WTC11 (cell line): Measurements from ENCODE around the gene SLAMF7.

ENCODE experiments used
- SP1 ChIP-seq: sonication (generic); formaldehyde crosslinking; conservative IDR thresholded peaks from 2 replicates; pipeline ENCODE4 v1.8.1; 2022; ENCODE audit warnings: missing genetic modification reagents
- TEAD4 ChIP-seq: sonication (generic); formaldehyde crosslinking; IDR thresholded peaks from 2 replicates; pipeline ENCODE4 v1.8.0; 2022; ENCODE audit warnings: mild to moderate bottlenecking, missing genetic modification reagents
- ZNF121 ChIP-seq: sonication (generic); formaldehyde crosslinking; IDR thresholded peaks from 2 replicates; pipeline ENCODE4 v1.8.0; 2023; ENCODE audit warnings: missing genetic modification reagents
- ZNF423 ChIP-seq: fragments of 250-450 bp; sonication (Bioruptor Pico); IDR thresholded peaks from 2 replicates; pipeline ENCODE4 v2.1.2; 2022; ENCODE audit warnings: mild to moderate bottlenecking, moderate library complexity
- TF ChIP-seq, protein P1 (sequence below): fragments of 250-450 bp; sonication (Bioruptor Pico); IDR thresholded peaks from 2 replicates; pipeline ENCODE4 v2.1.2; 2022; ENCODE audit warnings: mild to moderate bottlenecking, moderate library complexity
- TF ChIP-seq, protein P2 (sequence below): fragments of 200-600 bp; IDR thresholded peaks from 2 replicates; pipeline ENCODE4 v1.8.0; 2022; ENCODE audit warnings: antibody characterized with exemption
- TF ChIP-seq, protein P3 (sequence below): fragments of 250-450 bp; sonication (Bioruptor Pico); conservative IDR thresholded peaks from 2 replicates; pipeline ENCODE4 v1.9.0; 2021; ENCODE audit warnings: mild to moderate bottlenecking
- TF ChIP-seq, protein P4 (sequence below): sonication (generic); formaldehyde crosslinking; conservative IDR thresholded peaks from 2 replicates; pipeline ENCODE4 v1.8.1; 2022; ENCODE audit warnings: mild to moderate bottlenecking, missing genetic modification reagents
- TF ChIP-seq, protein P5 (sequence below): sonication (generic); formaldehyde crosslinking; IDR thresholded peaks from 2 replicates; pipeline ENCODE4 v1.8.0; 2022; ENCODE audit warnings: mild to moderate bottlenecking, missing genetic modification reagents
- TF ChIP-seq, protein P6 (sequence below): sonication (generic); formaldehyde crosslinking; IDR thresholded peaks from 2 replicates; pipeline ENCODE4 v1.8.1; 2023; ENCODE audit warnings: mild to moderate bottlenecking, missing genetic modification reagents
- TF ChIP-seq, protein P7 (sequence below): sonication (generic); formaldehyde crosslinking; IDR thresholded peaks from 2 replicates; pipeline ENCODE4 v1.8.1; 2023; ENCODE audit warnings: mild to moderate bottlenecking, missing genetic modification reagents, moderate library complexity

DNA sequence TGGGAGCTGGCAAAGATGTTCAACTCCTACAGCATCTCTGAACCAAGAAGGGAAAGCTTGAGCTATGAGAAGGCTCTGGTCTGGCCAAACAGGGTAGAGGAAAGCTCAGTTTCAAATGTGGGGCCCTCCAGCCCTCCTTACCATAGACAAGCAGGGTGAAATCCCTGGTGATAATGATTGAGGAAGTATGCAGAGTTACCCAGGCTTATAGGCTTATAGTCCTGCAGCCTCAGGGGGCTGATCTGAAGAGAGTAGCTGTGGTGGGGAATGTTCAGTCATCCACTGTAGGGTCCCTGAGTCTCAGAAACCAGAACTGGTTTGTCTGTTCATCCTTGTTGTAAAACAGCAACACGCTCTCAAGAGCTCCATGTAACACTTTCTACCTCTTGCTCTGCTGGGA, 37.1 kb downstream of the SLAMF7 start:
- TF ChIP-seq, protein P1, sequence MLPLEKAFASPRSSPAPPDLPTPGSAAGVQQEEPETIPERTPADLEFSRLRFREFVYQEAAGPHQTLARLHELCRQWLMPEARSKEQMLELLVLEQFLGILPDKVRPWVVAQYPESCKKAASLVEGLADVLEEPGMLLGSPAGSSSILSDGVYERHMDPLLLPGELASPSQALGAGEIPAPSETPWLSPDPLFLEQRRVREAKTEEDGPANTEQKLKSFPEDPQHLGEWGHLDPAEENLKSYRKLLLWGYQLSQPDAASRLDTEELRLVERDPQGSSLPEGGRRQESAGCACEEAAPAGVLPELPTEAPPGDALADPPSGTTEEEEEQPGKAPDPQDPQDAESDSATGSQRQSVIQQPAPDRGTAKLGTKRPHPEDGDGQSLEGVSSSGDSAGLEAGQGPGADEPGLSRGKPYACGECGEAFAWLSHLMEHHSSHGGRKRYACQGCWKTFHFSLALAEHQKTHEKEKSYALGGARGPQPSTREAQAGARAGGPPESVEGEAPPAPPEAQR (CRISPR knock-in tag) = no peak
- TF ChIP-seq, protein P2, sequence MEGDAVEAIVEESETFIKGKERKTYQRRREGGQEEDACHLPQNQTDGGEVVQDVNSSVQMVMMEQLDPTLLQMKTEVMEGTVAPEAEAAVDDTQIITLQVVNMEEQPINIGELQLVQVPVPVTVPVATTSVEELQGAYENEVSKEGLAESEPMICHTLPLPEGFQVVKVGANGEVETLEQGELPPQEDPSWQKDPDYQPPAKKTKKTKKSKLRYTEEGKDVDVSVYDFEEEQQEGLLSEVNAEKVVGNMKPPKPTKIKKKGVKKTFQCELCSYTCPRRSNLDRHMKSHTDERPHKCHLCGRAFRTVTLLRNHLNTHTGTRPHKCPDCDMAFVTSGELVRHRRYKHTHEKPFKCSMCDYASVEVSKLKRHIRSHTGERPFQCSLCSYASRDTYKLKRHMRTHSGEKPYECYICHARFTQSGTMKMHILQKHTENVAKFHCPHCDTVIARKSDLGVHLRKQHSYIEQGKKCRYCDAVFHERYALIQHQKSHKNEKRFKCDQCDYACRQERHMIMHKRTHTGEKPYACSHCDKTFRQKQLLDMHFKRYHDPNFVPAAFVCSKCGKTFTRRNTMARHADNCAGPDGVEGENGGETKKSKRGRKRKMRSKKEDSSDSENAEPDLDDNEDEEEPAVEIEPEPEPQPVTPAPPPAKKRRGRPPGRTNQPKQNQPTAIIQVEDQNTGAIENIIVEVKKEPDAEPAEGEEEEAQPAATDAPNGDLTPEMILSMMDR = no peak
- TF ChIP-seq, protein P3, sequence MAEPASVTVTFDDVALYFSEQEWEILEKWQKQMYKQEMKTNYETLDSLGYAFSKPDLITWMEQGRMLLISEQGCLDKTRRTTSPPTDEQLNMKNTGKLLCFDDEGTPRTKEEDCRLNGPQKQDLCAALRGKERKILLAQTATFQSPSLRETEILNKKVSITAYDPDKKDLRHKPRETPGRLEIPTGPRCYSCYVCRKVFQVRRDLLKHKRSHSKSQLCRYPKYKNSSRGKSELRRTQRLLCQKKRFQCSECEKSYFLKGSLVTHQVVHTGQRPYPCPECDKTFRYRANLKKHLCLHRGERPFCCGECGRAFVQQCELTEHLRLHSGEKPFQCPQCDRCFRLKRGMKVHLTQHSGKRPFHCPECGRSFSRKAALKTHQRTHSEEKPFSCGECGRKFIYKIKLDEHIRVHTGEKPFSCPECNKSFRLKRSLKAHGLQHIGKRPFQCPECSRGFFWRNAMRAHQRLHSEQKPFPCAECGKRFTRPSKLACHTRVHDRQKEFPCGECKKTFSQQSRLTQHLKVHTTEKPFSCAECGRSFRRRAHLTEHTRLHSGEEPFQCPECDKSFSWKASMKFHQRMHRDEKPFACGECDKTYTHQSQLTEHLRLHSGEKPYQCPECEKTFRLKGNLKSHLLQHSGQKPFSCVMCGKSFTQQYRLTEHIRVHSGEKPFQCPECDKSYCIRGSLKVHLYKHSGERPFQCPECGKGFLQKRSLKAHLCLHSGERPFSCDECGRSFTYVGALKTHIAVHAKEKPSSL = no peak
- TF ChIP-seq, protein P4, sequence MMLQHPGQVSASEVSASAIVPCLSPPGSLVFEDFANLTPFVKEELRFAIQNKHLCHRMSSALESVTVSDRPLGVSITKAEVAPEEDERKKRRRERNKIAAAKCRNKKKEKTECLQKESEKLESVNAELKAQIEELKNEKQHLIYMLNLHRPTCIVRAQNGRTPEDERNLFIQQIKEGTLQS (CRISPR knock-in tag) = no peak
- no peak for TF ChIP-seq TEAD4 (CRISPR knock-in tag)
- TF ChIP-seq, protein P5, sequence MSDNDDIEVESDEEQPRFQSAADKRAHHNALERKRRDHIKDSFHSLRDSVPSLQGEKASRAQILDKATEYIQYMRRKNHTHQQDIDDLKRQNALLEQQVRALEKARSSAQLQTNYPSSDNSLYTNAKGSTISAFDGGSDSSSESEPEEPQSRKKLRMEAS (CRISPR knock-in tag) = no peak
- TF ChIP-seq ZNF423 = no peak
- TF ChIP-seq ZNF121 (CRISPR knock-in tag) = no peak
- TF ChIP-seq SP1 (CRISPR knock-in tag) = no peak
- TF ChIP-seq, protein P6, sequence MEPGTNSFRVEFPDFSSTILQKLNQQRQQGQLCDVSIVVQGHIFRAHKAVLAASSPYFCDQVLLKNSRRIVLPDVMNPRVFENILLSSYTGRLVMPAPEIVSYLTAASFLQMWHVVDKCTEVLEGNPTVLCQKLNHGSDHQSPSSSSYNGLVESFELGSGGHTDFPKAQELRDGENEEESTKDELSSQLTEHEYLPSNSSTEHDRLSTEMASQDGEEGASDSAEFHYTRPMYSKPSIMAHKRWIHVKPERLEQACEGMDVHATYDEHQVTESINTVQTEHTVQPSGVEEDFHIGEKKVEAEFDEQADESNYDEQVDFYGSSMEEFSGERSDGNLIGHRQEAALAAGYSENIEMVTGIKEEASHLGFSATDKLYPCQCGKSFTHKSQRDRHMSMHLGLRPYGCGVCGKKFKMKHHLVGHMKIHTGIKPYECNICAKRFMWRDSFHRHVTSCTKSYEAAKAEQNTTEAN (CRISPR knock-in tag) = no peak
- TF ChIP-seq, protein P7, sequence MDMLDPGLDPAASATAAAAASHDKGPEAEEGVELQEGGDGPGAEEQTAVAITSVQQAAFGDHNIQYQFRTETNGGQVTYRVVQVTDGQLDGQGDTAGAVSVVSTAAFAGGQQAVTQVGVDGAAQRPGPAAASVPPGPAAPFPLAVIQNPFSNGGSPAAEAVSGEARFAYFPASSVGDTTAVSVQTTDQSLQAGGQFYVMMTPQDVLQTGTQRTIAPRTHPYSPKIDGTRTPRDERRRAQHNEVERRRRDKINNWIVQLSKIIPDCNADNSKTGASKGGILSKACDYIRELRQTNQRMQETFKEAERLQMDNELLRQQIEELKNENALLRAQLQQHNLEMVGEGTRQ (CRISPR knock-in tag) = no peak
